Measurements from ENCODE around the gene YOD1.

Gene YOD1

DNA sequence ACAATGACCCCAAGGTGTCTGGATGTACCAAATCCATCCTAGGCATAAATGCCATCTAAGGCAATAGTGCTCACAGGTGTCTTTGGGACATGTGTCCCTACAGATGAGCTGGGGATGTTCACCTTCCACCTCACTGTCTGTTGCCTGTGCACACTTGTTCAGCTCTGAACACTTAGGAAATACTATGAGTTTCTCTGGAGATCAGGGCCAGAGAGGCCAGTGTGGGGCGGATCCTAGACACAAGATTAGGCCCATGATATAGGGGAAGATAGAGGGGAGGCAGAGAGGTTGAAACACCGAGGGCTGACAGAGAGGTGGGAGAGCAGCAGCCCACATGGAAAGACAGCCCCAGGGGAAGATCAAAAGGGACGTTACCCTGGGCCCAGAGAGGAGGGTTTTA lies 44.1 kb downstream of the YOD1 start:
- DNase-seq (ENCODE audit: low spot score): no peak

DNA sequence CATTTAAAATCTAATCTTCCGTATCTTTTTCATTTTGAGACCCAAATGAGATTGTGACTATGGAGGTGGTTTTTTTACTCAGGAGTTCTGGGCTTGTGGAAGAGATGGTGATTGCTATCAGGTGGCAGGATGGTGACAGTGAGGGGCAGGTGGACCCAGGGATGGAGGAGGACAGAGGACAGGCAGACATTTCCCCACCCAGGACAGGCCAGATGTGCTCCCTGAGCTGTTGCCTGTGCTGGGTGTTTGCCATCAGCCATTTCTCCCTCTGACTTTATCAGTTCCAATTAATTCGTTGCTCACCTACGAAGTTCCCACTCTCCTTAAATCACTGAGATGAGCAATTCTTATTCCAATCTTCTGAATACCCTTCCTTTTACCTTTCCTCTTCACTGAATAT lies 44.9 kb downstream of the YOD1 start:
- no peak for DNase-seq (ENCODE audit: low spot score)

DNA sequence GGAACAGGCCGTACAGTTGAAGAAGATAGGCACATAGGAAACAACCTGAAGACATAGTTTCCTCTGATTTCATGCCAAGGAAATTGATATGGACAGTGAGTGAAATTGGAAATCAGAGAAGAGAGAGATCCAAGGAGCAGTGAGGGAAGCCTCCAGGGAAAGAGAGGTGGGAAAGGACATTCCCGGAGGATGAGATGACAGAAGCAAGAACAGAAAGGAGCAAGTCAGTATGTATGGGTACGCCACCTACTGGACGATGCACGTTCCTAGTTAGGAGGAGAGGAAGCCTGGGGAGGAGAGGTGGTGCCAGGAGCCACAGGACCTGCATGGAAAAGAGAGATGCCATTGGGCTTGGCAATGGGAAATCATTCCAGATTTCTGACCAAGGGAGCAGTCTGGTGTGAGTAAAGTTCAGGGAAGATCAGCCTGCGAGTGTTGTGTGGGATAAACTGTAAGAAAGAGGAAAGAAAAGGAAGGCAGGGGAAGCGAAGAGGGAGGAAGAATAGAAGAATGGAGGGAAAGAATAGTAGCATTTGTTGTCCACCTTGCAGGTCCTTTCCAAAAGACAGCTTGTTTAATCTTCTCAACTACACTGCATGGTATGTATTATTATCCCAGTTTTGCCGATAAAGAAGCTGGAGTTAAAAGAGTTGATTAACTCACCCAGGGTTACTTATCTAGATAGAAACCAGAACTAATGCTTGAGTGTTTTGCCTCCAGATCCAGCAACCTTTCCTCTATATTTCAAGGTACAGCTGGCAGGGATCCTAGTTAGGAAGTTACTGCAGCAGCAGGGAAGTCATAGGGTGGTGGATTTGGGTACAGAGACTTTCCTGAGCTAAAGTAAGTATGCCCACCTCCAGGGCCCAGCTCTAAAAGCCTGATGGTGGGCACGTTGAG lies 45.8 kb downstream of the YOD1 start:
- DNase-seq (ENCODE audit: low spot score): peak; percentile 84

DNA sequence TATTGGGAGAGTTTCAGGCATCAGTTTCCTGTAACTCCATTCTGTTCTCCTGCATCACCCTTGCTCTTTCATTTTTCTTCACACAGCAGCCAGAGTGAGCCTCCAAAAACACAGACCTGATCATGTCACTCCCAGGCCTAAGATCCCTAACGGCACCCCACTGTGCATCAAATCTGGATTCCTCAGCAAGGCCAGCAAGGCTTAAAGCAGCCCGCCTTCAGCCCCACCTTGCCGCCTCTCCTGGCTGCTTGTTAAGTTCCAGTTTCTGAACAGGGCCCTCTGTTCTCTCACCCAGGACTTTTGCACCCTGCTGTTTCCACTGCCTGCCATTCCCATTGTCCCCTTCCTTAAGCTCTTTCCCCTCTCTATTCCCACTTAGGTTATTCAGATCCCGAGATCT lies 47.8 kb downstream of the YOD1 start:
- no peak for DNase-seq (ENCODE audit: low spot score)

DNA sequence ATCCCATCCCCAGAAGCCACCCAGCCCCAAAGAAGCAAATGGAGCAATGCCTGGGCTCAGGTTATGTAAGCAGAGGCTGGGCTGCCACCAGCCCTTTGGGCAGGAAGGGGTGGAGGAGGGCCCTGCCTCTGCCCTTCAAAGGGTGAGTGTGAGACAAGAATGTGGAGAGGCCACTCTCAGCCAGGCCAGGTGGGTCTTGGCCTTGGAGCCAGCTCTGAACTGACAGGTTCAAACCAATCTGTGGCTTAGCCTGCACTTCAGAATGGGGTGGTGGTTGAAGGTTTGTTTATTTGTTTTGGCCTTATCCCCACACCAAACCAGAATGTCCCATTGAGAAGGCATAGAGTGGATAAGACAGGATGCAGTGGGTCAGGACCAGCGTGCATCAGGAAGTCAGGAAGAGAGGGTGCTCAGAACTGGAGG lies 48.3 kb downstream of the YOD1 start:
- no peak for DNase-seq (ENCODE audit: low spot score)

DNA sequence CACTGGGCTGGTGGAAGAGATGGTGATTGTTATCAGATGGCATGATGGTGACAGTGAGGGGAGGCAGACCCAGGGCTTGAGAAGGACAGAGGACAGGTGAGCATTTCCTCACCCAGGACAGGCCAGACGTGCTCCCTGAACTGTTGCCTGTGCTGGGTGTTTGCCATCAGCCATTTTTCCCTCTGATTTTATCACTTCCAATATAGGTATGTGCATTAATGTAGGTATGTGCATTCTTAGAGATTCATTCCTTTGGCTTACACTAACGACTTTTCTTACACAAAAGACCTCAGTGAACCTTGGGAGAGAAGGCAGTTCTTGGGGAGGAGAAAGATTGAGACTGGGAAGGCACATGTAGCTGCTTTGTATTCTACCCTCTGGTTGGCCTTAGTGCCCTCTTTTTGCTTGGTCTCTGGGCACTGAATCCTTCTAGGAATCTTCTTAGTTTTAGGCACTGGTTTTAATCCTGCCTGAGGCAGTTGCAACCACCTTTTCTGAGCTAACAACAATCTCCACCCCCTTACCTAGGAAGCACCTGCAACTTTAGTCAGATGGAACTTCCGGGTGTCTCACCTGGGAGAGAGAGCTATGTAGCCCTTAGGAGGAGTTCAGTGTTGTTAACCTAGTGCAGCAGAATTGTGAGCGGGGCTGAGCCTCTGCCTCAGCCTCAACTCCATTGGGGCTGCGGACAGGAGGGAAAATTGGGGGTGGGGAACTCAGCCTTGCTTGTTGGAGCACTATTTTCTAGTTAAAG lies 49.3 kb downstream of the YOD1 start:
- no peak for DNase-seq (ENCODE audit: low spot score)

DNA sequence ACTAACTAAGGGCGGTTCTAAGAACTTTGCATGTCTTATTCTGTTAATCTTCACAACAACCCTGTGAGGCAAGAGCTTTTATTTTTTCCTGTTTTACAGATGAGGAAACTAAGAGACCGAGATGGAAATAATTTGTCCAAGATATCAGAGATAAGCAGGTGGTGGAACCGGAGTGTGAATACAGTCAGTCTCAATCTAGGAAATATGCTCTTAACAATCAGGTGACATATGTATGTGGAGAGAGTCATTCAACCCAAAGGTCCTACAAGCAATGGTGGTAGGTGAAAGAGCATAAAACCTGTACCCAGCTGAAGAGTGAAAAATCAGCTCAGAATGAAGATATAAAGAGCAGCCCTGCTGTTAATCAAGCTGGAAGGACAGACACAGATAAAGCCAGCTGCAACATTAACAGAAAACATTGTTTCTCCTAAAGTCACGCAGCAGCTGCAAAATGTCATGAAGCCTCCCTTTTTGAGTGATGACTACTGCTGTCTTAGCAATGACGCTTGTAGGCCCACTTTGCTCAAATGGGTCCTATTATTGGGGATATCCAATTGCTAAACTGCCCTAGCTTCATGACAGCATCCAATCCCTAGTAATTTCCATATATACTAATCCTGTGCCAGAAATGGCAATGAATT lies 50.2 kb downstream of the YOD1 start:
- DNase-seq (ENCODE audit: low spot score): no peak

DNA sequence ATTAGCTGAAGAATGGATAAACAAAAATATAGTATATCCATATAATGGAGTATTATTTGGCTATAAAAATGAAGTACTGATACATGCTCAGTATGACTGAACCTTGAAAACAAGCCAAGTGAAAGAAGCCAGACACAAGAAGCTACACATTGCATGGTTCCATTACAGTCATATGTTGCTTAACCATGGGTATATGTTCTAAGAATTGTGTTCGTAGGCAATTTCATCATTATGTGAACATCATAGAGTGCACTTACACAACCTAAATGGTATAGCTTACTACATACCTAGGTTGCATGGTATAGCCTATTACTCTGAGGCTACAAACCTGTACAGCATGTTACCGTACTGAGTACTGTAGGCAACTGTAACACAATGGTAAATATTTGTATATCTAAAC lies 52.2 kb downstream of the YOD1 start:
- no peak for DNase-seq (ENCODE audit: low spot score)
